CD8-positive, alpha-beta memory T cell (primary cell): ENCODE results near the gene MAP2K5. TPM values are rescaled to one million over a fixed set of nuclear protein-coding genes. Genes with fewer than 3 reads are reported as not detected.
"Not testable (repeated sequence)": the region's sequence is repeated elsewhere in the genome, so short reads cannot be mapped to it uniquely, and the experiment has no call there.

Source experiments
- CTCF ChIA-PET: fragments of 350-600 bp; sonication (Branson Sonifier 250); formaldehyde crosslinking; loops from one replicate; lab custom pipeline; 2021; ENCODE audit warnings: antibody characterized with exemption; lab: Charles Lee
- POLR2A ChIA-PET: fragments of 350-600 bp; sonication (Branson Sonifier 250); formaldehyde crosslinking; loops from one replicate; lab custom pipeline; 2021; ENCODE audit warnings: antibody characterized with exemption; lab: Charles Lee
- DNase-seq, 5 donors: peaks; one replicate each; pipeline versions ENCODE4 v3.0.0 to v3.0.0-alpha.2; 2020 to 2022; ENCODE audit warnings: mixed read lengths in 1 of 5
- H3K27ac ChIP-seq: one replicate; pipeline ENCODE4 v1.7.0; 2013; ENCODE audit warnings: low read depth, mild to moderate bottlenecking, low read length, moderate library complexity
- H3K27me3 ChIP-seq: 2 replicates; pipeline ENCODE4 v1.7.0; 2013; ENCODE audit warnings: low read length, mild to moderate bottlenecking; ENCODE audit not compliant: insufficient read depth, poor library complexity, severe bottlenecking
- H3K36me3 ChIP-seq: 2 replicates; pipeline ENCODE4 v1.7.0; 2013; ENCODE audit warnings: mild to moderate bottlenecking, low read length, moderate library complexity; ENCODE audit not compliant: insufficient read depth
- H3K4me1 ChIP-seq: 2 replicates; pipeline ENCODE4 v1.7.0; 2013; ENCODE audit warnings: mild to moderate bottlenecking, low read length, moderate library complexity; ENCODE audit not compliant: insufficient read depth
- H3K4me3 ChIP-seq: 2 replicates; pipeline ENCODE4 v1.7.0; 2013; ENCODE audit warnings: mild to moderate bottlenecking, low read length
- H3K9me3 ChIP-seq: 2 replicates; pipeline ENCODE4 v1.7.0; 2013; ENCODE audit warnings: mild to moderate bottlenecking, low read length
- H3K27ac Mint-ChIP-seq, 8 donors: one replicate each; pipeline ENCODE4 v1.8.0; 2020 to 2021; ENCODE audit warnings: mixed read lengths in 8 of 8, mild to moderate bottlenecking in 6 of 8, inconsistent platforms in 3 of 8, moderate library complexity in 3 of 8
- H3K27me3 Mint-ChIP-seq, 2 donors: one replicate each; pipeline ENCODE4 v1.8.0; 2020 to 2021; ENCODE audit warnings: mixed read lengths in 2 of 2, mild to moderate bottlenecking in 1 of 2, moderate library complexity in 1 of 2
- H3K36me3 Mint-ChIP-seq, 3 donors: one replicate each; pipeline ENCODE4 v1.8.0; 2020 to 2021; ENCODE audit warnings: mixed read lengths in 3 of 3, inconsistent platforms in 1 of 3, mild to moderate bottlenecking in 1 of 3
- H3K4me1 Mint-ChIP-seq, 3 donors: one replicate each; pipeline ENCODE4 v1.8.0; 2020 to 2021; ENCODE audit warnings: mixed read lengths in 3 of 3, inconsistent platforms in 1 of 3, mild to moderate bottlenecking in 1 of 3
- H3K4me3 Mint-ChIP-seq, 7 donors: one replicate each; pipeline ENCODE4 v1.8.0; 2020 to 2021; ENCODE audit warnings: mixed read lengths in 7 of 7, mild to moderate bottlenecking in 6 of 7, moderate library complexity in 4 of 7, inconsistent platforms in 2 of 7
- H3K9me3 Mint-ChIP-seq, 5 donors: one replicate each; pipeline ENCODE4 v1.8.0; 2020 to 2022; ENCODE audit warnings: mixed read lengths in 5 of 5, mild to moderate bottlenecking in 3 of 5, moderate library complexity in 2 of 5, inconsistent platforms in 1 of 5
- polyA plus RNA-seq: library from polyadenylated mRNA; unstranded; fragments of 300-500 nt; fragmentation: Illumina TruSeq; gene quantifications from one replicate; pipeline ENCODE4 v1.2.3, GENCODE V29; 2021
- total RNA-seq, 2 experiments: library from RNA; stranded (reverse); gene quantifications; one replicate each; pipeline ENCODE4 v1.2.3, GENCODE V29; 2021

The MAP2K5 gene
- total and polyA plus RNA-seq, 3 experiments from 2014 or later = 20.0 to 21.4 (median 20.1) TPM

DNA sequence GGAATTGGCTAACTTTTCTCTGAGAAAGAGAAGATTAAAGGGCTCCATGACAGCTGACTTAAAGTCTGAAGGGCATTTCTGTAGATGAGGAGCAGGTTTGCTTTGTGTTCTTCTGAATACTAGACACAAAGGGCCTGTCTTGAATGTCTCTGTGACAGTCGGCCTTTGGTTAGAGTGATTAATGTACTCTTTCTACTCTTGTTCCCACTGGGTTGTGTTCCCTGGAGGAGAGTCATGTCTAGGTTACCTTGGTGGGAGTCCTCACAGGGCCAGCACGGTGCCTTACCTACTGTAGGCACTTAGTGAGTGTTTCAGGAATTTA, 66.1 kb downstream of the MAP2K5 start:
- no peaks in the 10 kb centered on the region for H3K27me3 Mint-ChIP-seq
- Histone ChIP-seq H3K27me3 (no peaks in the 10 kb centered on the region), H3K4me1 (no peaks in the 10 kb centered on the region), H3K9me3 (no peaks in the 10 kb centered on the region), H3K4me3 (no peak overlapping the region), H3K36me3 (no peaks in the 10 kb centered on the region), H3K27ac (no peak overlapping the region)
- CTCF ChIA-PET = no interaction called here
- POLR2A ChIA-PET = no interaction called here
- H3K4me3 Mint-ChIP-seq = no peak overlapping the region
- H3K27ac Mint-ChIP-seq = no peak overlapping the region
- DNase-seq = no peak
- H3K36me3 Mint-ChIP-seq = peaks cover 0 to 18% (median 7%) of the 10 kb centered on the region in 3 donors
- H3K9me3 Mint-ChIP-seq = no peaks in the 10 kb centered on the region
- no peaks in the 10 kb centered on the region for H3K4me1 Mint-ChIP-seq

DNA sequence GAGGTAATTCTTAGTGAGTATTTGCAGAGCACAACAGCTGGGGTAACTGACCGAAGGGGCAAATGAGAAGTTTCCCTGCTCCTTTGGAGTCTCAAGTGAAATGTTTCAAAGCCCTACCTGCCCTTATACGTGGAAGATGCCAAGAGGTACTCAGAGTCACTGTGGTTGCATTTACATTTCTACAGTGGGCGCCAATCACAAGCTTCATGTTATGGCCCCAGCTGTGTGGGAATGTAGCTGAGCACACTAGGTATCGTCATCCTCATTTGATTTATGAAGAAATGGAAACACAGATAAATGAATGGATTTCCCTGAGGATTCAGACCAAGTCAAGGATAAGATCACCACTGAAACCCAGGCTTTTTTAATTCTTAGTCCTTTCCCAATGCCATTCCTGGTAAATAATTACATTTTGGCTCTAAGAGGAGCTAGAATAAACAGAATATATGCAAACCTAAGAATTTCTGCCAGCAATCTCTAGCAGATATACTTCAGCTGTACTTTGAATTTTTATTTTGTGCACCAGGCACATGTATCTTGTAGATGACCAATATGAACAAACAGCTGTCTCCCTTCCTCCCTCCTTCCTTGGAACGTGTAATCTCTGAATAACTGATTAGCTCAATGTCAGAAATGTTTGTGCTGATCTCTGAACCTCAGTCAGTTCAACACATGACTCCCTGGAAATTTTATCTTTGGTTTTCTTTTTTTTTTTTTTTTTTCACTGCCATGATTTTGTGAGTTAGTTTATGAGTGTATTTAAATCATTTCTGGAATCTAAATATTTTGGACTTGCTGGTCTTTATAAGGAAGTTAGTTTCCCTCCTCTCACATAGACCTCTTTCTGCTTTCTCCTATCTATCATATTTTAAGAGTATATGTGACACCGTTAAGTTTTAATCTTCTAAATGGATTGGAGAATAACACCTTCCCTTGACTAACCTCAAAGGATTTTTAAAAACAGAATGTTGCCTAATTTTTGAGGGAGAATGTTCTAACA, 69.2 kb downstream of the MAP2K5 start:
- no peaks in the 10 kb centered on the region for H3K4me1 ChIP-seq
- H3K36me3 ChIP-seq = no peaks in the 10 kb centered on the region
- H3K27ac Mint-ChIP-seq = no peak overlapping the region
- H3K36me3 Mint-ChIP-seq = peaks cover 0 to 18% (median 5%) of the 10 kb centered on the region in 3 donors
- H3K27ac ChIP-seq = no peak overlapping the region
- no peak for DNase-seq
- H3K9me3 Mint-ChIP-seq = no peaks in the 10 kb centered on the region
- POLR2A ChIA-PET = no interaction called here
- no peaks in the 10 kb centered on the region for H3K4me1 Mint-ChIP-seq
- no peak overlapping the region for H3K4me3 ChIP-seq
- H3K27me3 ChIP-seq = no peaks in the 10 kb centered on the region
- CTCF ChIA-PET = no interaction called here
- H3K4me3 Mint-ChIP-seq = no peak overlapping the region
- H3K27me3 Mint-ChIP-seq = no peaks in the 10 kb centered on the region
- H3K9me3 ChIP-seq = no peaks in the 10 kb centered on the region

DNA sequence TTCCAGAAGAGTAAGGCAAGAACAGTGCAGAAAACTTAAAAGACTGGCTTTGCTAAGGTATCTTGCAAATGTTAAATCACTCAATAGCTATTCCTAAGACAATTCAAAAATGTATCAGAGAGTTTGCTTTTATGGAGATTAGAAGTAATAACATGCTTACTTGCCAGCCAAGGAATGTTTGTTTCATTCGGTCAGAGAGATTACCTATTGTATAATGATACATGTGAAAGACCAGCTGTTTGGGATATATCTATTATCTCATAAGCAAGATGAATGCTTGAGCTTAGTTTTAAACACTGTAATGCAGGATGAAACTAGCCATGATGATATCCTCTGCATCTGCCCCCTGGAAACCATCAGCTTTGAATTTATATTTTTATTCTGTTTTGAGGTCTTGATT, 70.7 kb downstream of the MAP2K5 start:
- H3K27me3 Mint-ChIP-seq = no peaks in the 10 kb centered on the region
- no peak overlapping the region for H3K4me3 Mint-ChIP-seq
- ChIA-PET CTCF (interaction anchor here (0.6 kb wide), 1 partner anchor 59 kb away, joined by 4 read pairs; no protein-coding TSS in a partner anchor), POLR2A (no interaction called here)
- Histone ChIP-seq H3K36me3 (no peaks in the 10 kb centered on the region), H3K4me3 (no peak overlapping the region), H3K4me1 (no peaks in the 10 kb centered on the region), H3K27me3 (no peaks in the 10 kb centered on the region), H3K9me3 (no peaks in the 10 kb centered on the region), H3K27ac (no peak overlapping the region)
- DNase-seq = no peak
- H3K27ac Mint-ChIP-seq = no peak overlapping the region
- no peaks in the 10 kb centered on the region for H3K4me1 Mint-ChIP-seq
- peaks cover 2 to 13% (median 3%) of the 10 kb centered on the region in 3 donors for H3K36me3 Mint-ChIP-seq
- H3K9me3 Mint-ChIP-seq = no peaks in the 10 kb centered on the region

DNA sequence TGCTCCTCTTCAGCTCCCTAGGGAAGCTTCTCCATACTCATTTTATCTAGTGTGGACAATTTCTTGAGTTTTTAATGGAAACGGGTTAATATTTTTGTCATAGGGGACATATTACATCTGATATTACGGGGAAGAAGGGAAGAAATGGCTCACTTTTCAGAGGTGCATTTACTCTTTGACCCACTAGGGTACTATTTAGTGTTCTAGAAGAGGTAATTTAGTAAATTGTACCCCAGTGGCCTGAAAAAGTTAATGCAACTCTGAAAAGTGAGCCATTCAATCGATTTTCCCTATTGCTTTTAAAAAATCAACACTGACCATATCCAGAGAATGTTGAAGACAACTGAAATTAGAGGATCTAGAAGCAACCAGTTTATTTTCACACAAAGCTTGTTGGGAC, 71.2 kb downstream of the MAP2K5 start:
- Histone ChIP-seq H3K27ac (no peak overlapping the region), H3K4me3 (no peak overlapping the region), H3K36me3 (no peaks in the 10 kb centered on the region), H3K4me1 (no peaks in the 10 kb centered on the region), H3K9me3 (no peaks in the 10 kb centered on the region), H3K27me3 (no peaks in the 10 kb centered on the region)
- H3K36me3 Mint-ChIP-seq = peaks cover 4 to 17% (median 6%) of the 10 kb centered on the region in 3 donors
- POLR2A ChIA-PET = no interaction called here
- no peak overlapping the region for H3K4me3 Mint-ChIP-seq
- peak overlapping the region in 1 of 8 donors; percentile 26 for H3K27ac Mint-ChIP-seq
- no peaks in the 10 kb centered on the region for H3K27me3 Mint-ChIP-seq
- no peaks in the 10 kb centered on the region for H3K4me1 Mint-ChIP-seq
- H3K9me3 Mint-ChIP-seq = no peaks in the 10 kb centered on the region
- DNase-seq = no peak
- CTCF ChIA-PET = no interaction called here

DNA sequence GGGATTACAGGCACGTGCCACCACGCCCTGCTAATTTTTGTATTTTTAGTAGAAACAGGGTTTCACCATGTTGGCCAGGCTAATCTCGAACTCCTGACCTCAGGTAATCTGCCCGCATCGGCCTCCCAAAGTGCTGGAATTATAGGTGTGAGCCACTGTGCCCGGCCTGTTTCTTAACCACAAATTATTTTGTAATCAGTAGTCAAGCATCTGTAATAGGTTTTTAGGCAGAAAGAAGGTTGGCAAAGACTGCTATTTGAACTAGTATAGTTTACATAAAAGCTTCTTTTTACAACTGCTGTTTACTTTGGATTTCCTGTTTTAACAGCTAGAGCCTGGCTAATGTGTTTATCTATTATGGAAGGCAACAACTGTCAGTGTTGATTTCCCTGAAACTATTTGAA, 72.6 kb downstream of the MAP2K5 start:
- H3K9me3 ChIP-seq, H3K36me3 ChIP-seq, H3K4me3 ChIP-seq, H3K4me1 Mint-ChIP-seq, H3K4me3 Mint-ChIP-seq, H3K4me1 ChIP-seq, DNase-seq, H3K27ac Mint-ChIP-seq, H3K9me3 Mint-ChIP-seq, POLR2A ChIA-PET, CTCF ChIA-PET, H3K27me3 ChIP-seq, H3K27ac ChIP-seq, H3K27me3 Mint-ChIP-seq: not testable (repeated sequence)
- H3K36me3 Mint-ChIP-seq = peaks cover 9 to 23% (median 10%) of the 10 kb centered on the region in 3 donors

DNA sequence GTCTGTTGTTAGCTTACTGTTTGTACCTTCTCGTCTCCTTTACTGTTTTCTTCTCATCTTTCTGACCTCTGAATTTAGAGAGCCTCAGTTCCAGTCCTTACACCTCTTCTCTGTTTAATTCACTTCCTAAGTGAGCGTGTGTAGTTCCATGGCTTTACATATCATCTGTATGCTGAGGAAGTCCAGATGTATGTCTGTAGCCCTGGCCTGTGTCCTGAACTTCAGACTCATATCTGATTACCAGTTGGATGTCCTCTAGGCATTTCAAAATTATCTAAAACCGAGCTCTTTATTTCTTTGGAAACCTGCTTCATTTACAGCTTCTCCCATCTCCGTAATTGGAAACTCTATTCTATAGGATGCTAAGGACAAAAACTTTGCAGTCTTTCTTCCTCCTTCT, 75.8 kb downstream of the MAP2K5 start:
- Mint-ChIP-seq H3K9me3 (no peaks in the 10 kb centered on the region), H3K4me3 (no peak overlapping the region), H3K27ac (no peak overlapping the region), H3K4me1 (no peaks in the 10 kb centered on the region), H3K36me3 (peaks cover 10 to 25% (median 16%) of the 10 kb centered on the region in 3 donors), H3K27me3 (no peaks in the 10 kb centered on the region)
- no peaks in the 10 kb centered on the region for H3K9me3 ChIP-seq
- H3K4me1 ChIP-seq = no peaks in the 10 kb centered on the region
- H3K4me3 ChIP-seq = no peak overlapping the region
- H3K27me3 ChIP-seq = no peaks in the 10 kb centered on the region
- POLR2A ChIA-PET = no interaction called here
- no peaks in the 10 kb centered on the region for H3K36me3 ChIP-seq
- no peak for DNase-seq
- H3K27ac ChIP-seq = no peak overlapping the region
- CTCF ChIA-PET = no interaction called here

DNA sequence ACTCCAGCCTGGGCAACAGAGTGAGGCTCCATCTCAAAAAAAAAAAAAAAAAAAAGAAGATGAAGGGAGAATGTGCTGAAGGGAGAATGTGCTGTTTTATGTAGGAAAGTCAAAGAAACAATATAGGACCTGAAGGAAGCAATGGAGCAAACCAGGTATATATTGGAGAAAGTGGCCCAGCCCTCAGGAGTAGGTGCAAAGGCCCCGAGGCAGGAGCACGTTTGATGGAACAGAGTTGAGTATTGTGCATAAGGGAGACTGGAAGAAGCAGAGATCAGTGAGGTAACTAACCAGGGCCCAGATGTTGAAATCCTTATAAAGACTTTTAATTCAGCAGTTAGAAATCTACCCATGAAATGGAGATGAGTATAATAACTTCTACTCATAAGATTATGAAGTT, 79.6 kb downstream of the MAP2K5 start:
- POLR2A ChIA-PET = no interaction called here
- H3K4me1 Mint-ChIP-seq = no peaks in the 10 kb centered on the region

DNA sequence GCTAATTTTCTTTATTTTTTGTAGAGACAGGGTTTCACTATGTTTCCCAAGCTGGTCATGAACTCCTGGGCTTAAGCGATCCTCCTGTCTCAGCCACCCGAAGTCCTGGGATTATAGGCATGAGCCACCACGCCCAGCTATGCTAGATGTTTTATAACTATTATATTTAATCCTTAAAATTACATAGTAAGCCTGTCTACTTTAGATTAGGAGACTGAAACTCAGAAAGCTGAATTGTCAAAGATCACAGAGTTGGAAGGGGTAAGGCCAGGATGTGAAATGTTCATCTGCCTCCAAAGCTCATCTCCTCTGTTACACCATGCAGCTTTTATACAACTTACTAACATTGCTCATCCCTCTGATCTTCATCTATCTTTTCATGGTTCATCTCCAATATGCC, 89.8 kb downstream of the MAP2K5 start:
- Mint-ChIP-seq H3K27me3 (no peaks in the 10 kb centered on the region), H3K36me3 (peaks cover 28 to 55% (median 35%) of the 10 kb centered on the region in 3 donors), H3K27ac (no peak overlapping the region), H3K4me3 (no peak overlapping the region), H3K9me3 (peaks cover 2 to 6% (median 3%) of the 10 kb centered on the region in 5 donors), H3K4me1 (peaks cover 2 to 4% (median 3%) of the 10 kb centered on the region in 3 donors)
- CTCF ChIA-PET = no interaction called here
- H3K27me3 ChIP-seq = no peaks in the 10 kb centered on the region
- H3K36me3 ChIP-seq = no peaks in the 10 kb centered on the region
- no peak for DNase-seq
- POLR2A ChIA-PET = no interaction called here
- no peaks in the 10 kb centered on the region for H3K4me1 ChIP-seq
- no peaks in the 10 kb centered on the region for H3K9me3 ChIP-seq
- H3K4me3 ChIP-seq = no peak overlapping the region
- H3K27ac ChIP-seq = no peak overlapping the region

More for the DNA sequence above, 79.6 kb downstream of the MAP2K5 start:
- H3K4me3 Mint-ChIP-seq = no peak overlapping the region
- Histone ChIP-seq H3K4me1 (no peaks in the 10 kb centered on the region), H3K4me3 (no peak overlapping the region), H3K27me3 (no peaks in the 10 kb centered on the region), H3K9me3 (no peaks in the 10 kb centered on the region), H3K27ac (no peak overlapping the region), H3K36me3 (no peaks in the 10 kb centered on the region)
- H3K36me3 Mint-ChIP-seq = peaks cover 10 to 39% (median 24%) of the 10 kb centered on the region in 3 donors
- DNase-seq = no peak
- no peaks in the 10 kb centered on the region for H3K9me3 Mint-ChIP-seq
- no peak overlapping the region for H3K27ac Mint-ChIP-seq
- CTCF ChIA-PET = no interaction called here
- H3K27me3 Mint-ChIP-seq = no peaks in the 10 kb centered on the region
